Vagina (tissue), 2 donors: ENCODE results near the gene RIPOR3.

Experiments
- CTCF ChIP-seq, 3 experiments: fragments of 450-650 bp in 2 of 3; fragments of 200-600 bp in 1 of 3; sonication (generic) in 1 of 3; IDR thresholded peaks; one replicate each; pipeline ENCODE4 v1.5.1; 2017 to 2019; ENCODE audit warnings: antibody characterized with exemption in 3 of 3, mild to moderate bottlenecking in 2 of 3, moderate library complexity in 2 of 3
- POLR2A ChIP-seq, 2 donors: fragments of 450-650 bp; IDR thresholded peaks; one replicate each; pipeline ENCODE4 v1.6.1; 2017; ENCODE audit warnings: antibody characterized with exemption in 2 of 2, mild to moderate bottlenecking in 2 of 2, moderate library complexity in 2 of 2
- POLR2AphosphoS5 ChIP-seq, 2 donors: sonication (generic); formaldehyde crosslinking; IDR thresholded peaks; one replicate each; pipeline ENCODE4 v1.9.0; 2017; ENCODE audit warnings: antibody characterized with exemption in 2 of 2, mild to moderate bottlenecking in 2 of 2, low read depth in 1 of 2; ENCODE audit not compliant: insufficient read depth in 1 of 2

GRCh38 chr20:50593005-50593335, 98.4 kb downstream of the RIPOR3 start:
- TF ChIP-seq CTCF (IDR thresholded peaks at IDR 0.05), result no peak
- no peak for TF ChIP-seq POLR2A (IDR thresholded peaks at IDR 0.05)
- TF ChIP-seq POLR2AphosphoS5 (IDR thresholded peaks at IDR 0.05; ENCODE audit: insufficient read depth in 1 of 2, low read depth in 1 of 2), result no peak
